Mesendoderm (in vitro differentiated cells): Measurements from ENCODE around the gene VPS8.

Experiments used
- DNase-seq: peaks from one replicate; pipeline ENCODE4 v3.0.0; 2013
- H2AK5ac ChIP-seq: 2 replicates; pipeline ENCODE4 v1.6.1; 2013; ENCODE audit warnings: low read length, inconsistent platforms
- H2BK120ac ChIP-seq: 2 replicates; pipeline ENCODE4 v1.6.1; 2013; ENCODE audit warnings: low read depth, mild to moderate bottlenecking, low read length, moderate library complexity, mixed read lengths
- H2BK15ac ChIP-seq: replicated peaks from 2 replicates; pipeline ENCODE4 v1.6.1; 2013; ENCODE audit warnings: low read depth, mild to moderate bottlenecking, moderate library complexity
- H2BK5ac ChIP-seq: 2 replicates; pipeline ENCODE4 v1.6.1; 2013; ENCODE audit warnings: low read length, inconsistent platforms
- H3K18ac ChIP-seq: 2 replicates; pipeline ENCODE4 v1.6.1; 2013; ENCODE audit warnings: mild to moderate bottlenecking, low read length, mixed read lengths
- H3K23ac ChIP-seq: one replicate; pipeline ENCODE4 v1.6.1; 2013; ENCODE audit warnings: low read length
- H3K27ac ChIP-seq: 2 replicates; pipeline ENCODE4 v1.5.1; 2013; ENCODE audit warnings: low read depth, mild to moderate bottlenecking, inconsistent platforms, low read length, moderate library complexity
- H3K27me3 ChIP-seq: 2 replicates; pipeline ENCODE4 v1.6.1; 2013; ENCODE audit warnings: low read length, control low read depth, mild to moderate bottlenecking, inconsistent platforms; ENCODE audit not compliant: insufficient read depth, poor library complexity
- H3K36me3 ChIP-seq: 2 replicates; pipeline ENCODE4 v1.6.1; 2013; ENCODE audit warnings: low read length, inconsistent platforms; ENCODE audit not compliant: control insufficient read depth, insufficient read depth
- H3K4ac ChIP-seq: one replicate; pipeline ENCODE4 v1.6.1; 2013; ENCODE audit warnings: low read depth, mild to moderate bottlenecking, low read length, moderate library complexity
- H3K4me1 ChIP-seq: 2 replicates; pipeline ENCODE4 v1.6.1; 2013; ENCODE audit warnings: low read depth, low read length, inconsistent platforms; ENCODE audit not compliant: control insufficient read depth
- H3K4me2 ChIP-seq: 2 replicates; pipeline ENCODE4 v1.6.1; 2013; ENCODE audit warnings: low read length
- H3K4me3 ChIP-seq: 2 replicates; pipeline ENCODE4 v1.5.1; 2013; ENCODE audit warnings: mild to moderate bottlenecking, low read length
- H3K56ac ChIP-seq: one replicate; pipeline ENCODE4 v1.6.1; 2013; ENCODE audit warnings: low read length
- H3K79me1 ChIP-seq: 2 replicates; pipeline ENCODE4 v1.6.1; 2013; ENCODE audit warnings: low read length, inconsistent platforms
- H3K79me2 ChIP-seq: 2 replicates; pipeline ENCODE4 v1.6.1; 2013; ENCODE audit warnings: mild to moderate bottlenecking, low read length; ENCODE audit not compliant: control insufficient read depth, insufficient read depth
- H3K9ac ChIP-seq: 2 replicates; pipeline ENCODE4 v1.6.1; 2013; ENCODE audit warnings: low read length, inconsistent platforms
- H4K5ac ChIP-seq: one replicate; pipeline ENCODE4 v1.6.1; 2013; ENCODE audit warnings: low read length
- H4K8ac ChIP-seq: one replicate; pipeline ENCODE4 v1.6.1; 2013; ENCODE audit warnings: low read depth, mild to moderate bottlenecking, control low read depth, low read length, moderate library complexity
- WGBS: extraction: QIAGEN DNeasy Blood & Tissue Kit; methylation state at CpG from one replicate; pipeline ENCODE4 v1.1.7; 2013; ENCODE audit warnings: low lambda C conversion rate, missing lambda C conversion rate; ENCODE audit not compliant: insufficient coverage; ENCODE audit errors: extremely low coverage; 5-methylcytosine and 5-hydroxymethylcytosine counted together

Gene VPS8

DNA sequence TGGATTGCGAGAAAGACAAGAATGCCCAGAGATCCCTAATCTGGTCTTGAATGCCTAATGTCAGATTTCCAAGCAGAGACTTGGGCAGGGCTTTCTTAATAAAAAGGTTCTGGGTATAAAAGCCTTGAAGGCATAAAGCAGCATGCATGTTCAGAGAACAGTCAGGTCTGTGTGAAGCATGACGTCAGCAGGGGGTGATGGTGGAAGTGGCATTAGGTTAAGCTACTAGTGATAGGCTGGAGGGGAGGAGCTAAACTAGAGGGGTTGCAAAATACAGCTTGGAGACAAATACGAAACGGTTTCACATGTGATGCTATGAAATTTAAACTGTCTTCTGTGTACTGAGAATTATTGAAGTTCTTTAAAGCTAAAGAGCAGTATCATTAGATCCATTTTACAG, 125.6 kb downstream of the VPS8 start:
- Histone ChIP-seq H4K5ac (no peak overlapping the region), H3K23ac (no peak overlapping the region), H2AK5ac (no peak overlapping the region), H3K4ac (no peak overlapping the region), H3K4me1 (no peaks in the 10 kb centered on the region), H3K9ac (no peak overlapping the region), H3K79me2 (no peaks in the 10 kb centered on the region), H3K36me3 (no peaks in the 10 kb centered on the region), H3K18ac (no peak overlapping the region), H3K79me1 (no peaks in the 10 kb centered on the region), H3K56ac (no peak overlapping the region), H3K27ac (no peak overlapping the region), H2BK15ac (no peak overlapping the region), H2BK5ac (no peak overlapping the region), H2BK120ac (no peak overlapping the region), H4K8ac (no peak overlapping the region), H3K4me2 (no peak overlapping the region), H3K4me3 (no peak overlapping the region), H3K27me3 (no peaks in the 10 kb centered on the region)
- DNase-seq = peak; percentile 40
- no CpG with 5 or more reads among the region's 4 CpGs for WGBS

GRCh38 chr3:184941408-184941807, 129.4 kb downstream of the VPS8 start:
- no peak overlapping the region for H3K23ac ChIP-seq
- no peak overlapping the region for H2BK5ac ChIP-seq
- no peaks in the 10 kb centered on the region for H3K4me1 ChIP-seq
- H4K5ac ChIP-seq = no peak overlapping the region
- no peak overlapping the region for H3K9ac ChIP-seq
- H3K4me2 ChIP-seq = no peak overlapping the region
- H3K27ac ChIP-seq = no peak overlapping the region
- no peak overlapping the region for H2BK120ac ChIP-seq
- no CpG with 5 or more reads among the region's 2 CpGs for WGBS
- no peak for DNase-seq
- no peaks in the 10 kb centered on the region for H3K79me2 ChIP-seq
- H3K18ac ChIP-seq = no peak overlapping the region
- H2BK15ac ChIP-seq = no peak overlapping the region
- H3K56ac ChIP-seq = no peak overlapping the region
- H3K27me3 ChIP-seq = no peaks in the 10 kb centered on the region
- H4K8ac ChIP-seq = no peak overlapping the region
- H3K79me1 ChIP-seq = no peaks in the 10 kb centered on the region
- H2AK5ac ChIP-seq = no peak overlapping the region
- H3K4ac ChIP-seq = no peak overlapping the region
- H3K36me3 ChIP-seq = no peaks in the 10 kb centered on the region
- no peak overlapping the region for H3K4me3 ChIP-seq

GRCh38 chr3:184942735-184943134, 130.8 kb downstream of the VPS8 start:
- H2AK5ac ChIP-seq = no peak overlapping the region
- H3K4me3 ChIP-seq = no peak overlapping the region
- H3K9ac ChIP-seq = no peak overlapping the region
- no peaks in the 10 kb centered on the region for H3K36me3 ChIP-seq
- H3K4me1 ChIP-seq = no peaks in the 10 kb centered on the region
- H3K4ac ChIP-seq = no peak overlapping the region
- no peak overlapping the region for H2BK15ac ChIP-seq
- no peak overlapping the region for H3K56ac ChIP-seq
- H2BK120ac ChIP-seq = no peak overlapping the region
- no peaks in the 10 kb centered on the region for H3K79me1 ChIP-seq
- no peaks in the 10 kb centered on the region for H3K27me3 ChIP-seq
- no peak overlapping the region for H2BK5ac ChIP-seq
- H3K79me2 ChIP-seq = no peaks in the 10 kb centered on the region
- H3K18ac ChIP-seq = no peak overlapping the region
- H3K4me2 ChIP-seq = no peak overlapping the region
- no peak overlapping the region for H4K5ac ChIP-seq
- DNase-seq = no peak
- no peak overlapping the region for H3K23ac ChIP-seq
- H3K27ac ChIP-seq = no peak overlapping the region
- no peak overlapping the region for H4K8ac ChIP-seq
- WGBS = no CpG with 5 or more reads among the region's 3 CpGs

- H3K18ac ChIP-seq = no peak overlapping the region
- DNase-seq = no peak
- no peak overlapping the region for H3K9ac ChIP-seq
- no peak overlapping the region for H3K23ac ChIP-seq
- WGBS = no CpG with 5 or more reads among the region's 3 CpGs
- H3K27ac ChIP-seq = no peak overlapping the region
- H4K8ac ChIP-seq = no peak overlapping the region
- H3K56ac ChIP-seq = no peak overlapping the region
- H4K5ac ChIP-seq = no peak overlapping the region
- no peaks in the 10 kb centered on the region for H3K79me2 ChIP-seq
- H3K4me1 ChIP-seq = no peaks in the 10 kb centered on the region
- H2BK120ac ChIP-seq = no peak overlapping the region
- H2BK15ac ChIP-seq = no peak overlapping the region
- no peak overlapping the region for H2AK5ac ChIP-seq
- no peaks in the 10 kb centered on the region for H3K36me3 ChIP-seq
- no peaks in the 10 kb centered on the region for H3K79me1 ChIP-seq
- no peak overlapping the region for H3K4me2 ChIP-seq
- H2BK5ac ChIP-seq = no peak overlapping the region
- H3K27me3 ChIP-seq = no peaks in the 10 kb centered on the region
- no peak overlapping the region for H3K4me3 ChIP-seq
- H3K4ac ChIP-seq = no peak overlapping the region
Measured at GRCh38 chr3:184944241-184944640, 132.3 kb downstream of the VPS8 start.

GRCh38 chr3:184945886-184946625, 134.1 kb downstream of the VPS8 start:
- H3K36me3 ChIP-seq = no peaks in the 10 kb centered on the region
- no peak overlapping the region for H4K5ac ChIP-seq
- no peak overlapping the region for H2BK15ac ChIP-seq
- H3K27me3 ChIP-seq = no peaks in the 10 kb centered on the region
- no peak overlapping the region for H2AK5ac ChIP-seq
- WGBS = no CpG with 5 or more reads among the region's 7 CpGs
- H3K4ac ChIP-seq = no peak overlapping the region
- no peaks in the 10 kb centered on the region for H3K79me1 ChIP-seq
- no peak overlapping the region for H3K9ac ChIP-seq
- H2BK120ac ChIP-seq = no peak overlapping the region
- no peak overlapping the region for H3K4me2 ChIP-seq
- no peaks in the 10 kb centered on the region for H3K79me2 ChIP-seq
- no peak overlapping the region for H3K4me3 ChIP-seq
- H3K27ac ChIP-seq = no peak overlapping the region
- DNase-seq = no peak
- no peak overlapping the region for H4K8ac ChIP-seq
- no peak overlapping the region for H3K18ac ChIP-seq
- H3K56ac ChIP-seq = no peak overlapping the region
- no peak overlapping the region for H3K23ac ChIP-seq
- no peaks in the 10 kb centered on the region for H3K4me1 ChIP-seq
- no peak overlapping the region for H2BK5ac ChIP-seq

DNA sequence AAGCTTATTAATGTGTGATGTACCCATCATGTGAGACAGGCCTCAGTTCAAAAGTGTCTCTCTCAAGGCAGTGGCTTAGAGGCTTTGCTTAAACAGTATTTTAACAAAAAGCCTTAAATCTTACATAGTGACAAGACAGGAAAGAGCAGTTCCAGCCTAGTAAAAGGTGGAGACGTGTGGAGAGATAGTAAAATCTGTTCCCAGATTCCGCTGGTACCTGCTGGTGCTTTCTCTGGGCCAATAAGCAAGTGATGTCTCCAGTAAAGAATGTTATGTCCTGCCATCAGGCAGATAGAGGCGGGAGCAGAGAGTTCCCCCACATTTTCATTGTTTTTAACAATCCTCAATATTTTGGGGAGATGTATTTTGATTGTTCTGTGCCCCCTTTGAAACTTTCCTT, 135.0 kb downstream of the VPS8 start:
- Histone ChIP-seq H3K27ac (no peak overlapping the region), H3K79me1 (no peaks in the 10 kb centered on the region), H2BK5ac (no peak overlapping the region), H2BK120ac (no peak overlapping the region), H3K27me3 (no peaks in the 10 kb centered on the region), H3K18ac (no peak overlapping the region), H2BK15ac (no peak overlapping the region), H3K79me2 (no peaks in the 10 kb centered on the region), H3K4me2 (no peak overlapping the region), H3K23ac (no peak overlapping the region), H3K56ac (no peak overlapping the region), H3K4me1 (no peaks in the 10 kb centered on the region), H2AK5ac (no peak overlapping the region), H4K8ac (no peak overlapping the region), H3K4ac (no peak overlapping the region), H3K36me3 (no peaks in the 10 kb centered on the region), H4K5ac (no peak overlapping the region), H3K4me3 (no peak overlapping the region), H3K9ac (no peak overlapping the region)
- WGBS = no CpG with 5 or more reads among the region's 3 CpGs
- DNase-seq = peak; percentile 12
